NCI-H226 (cell line): ENCODE measurements around the gene C9orf85.
"Not testable (repeated sequence)": the region's sequence is repeated elsewhere in the genome, so short reads cannot be mapped to it uniquely, and the experiment has no call there.

Experiments
- DNase-seq: peaks from one replicate; pipeline ENCODE4 v3.0.0-alpha.2; 2015

Gene C9orf85, protein sequence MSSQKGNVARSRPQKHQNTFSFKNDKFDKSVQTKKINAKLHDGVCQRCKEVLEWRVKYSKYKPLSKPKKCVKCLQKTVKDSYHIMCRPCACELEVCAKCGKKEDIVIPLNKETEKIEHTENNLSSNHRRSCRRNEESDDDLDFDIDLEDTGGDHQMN

DNA sequence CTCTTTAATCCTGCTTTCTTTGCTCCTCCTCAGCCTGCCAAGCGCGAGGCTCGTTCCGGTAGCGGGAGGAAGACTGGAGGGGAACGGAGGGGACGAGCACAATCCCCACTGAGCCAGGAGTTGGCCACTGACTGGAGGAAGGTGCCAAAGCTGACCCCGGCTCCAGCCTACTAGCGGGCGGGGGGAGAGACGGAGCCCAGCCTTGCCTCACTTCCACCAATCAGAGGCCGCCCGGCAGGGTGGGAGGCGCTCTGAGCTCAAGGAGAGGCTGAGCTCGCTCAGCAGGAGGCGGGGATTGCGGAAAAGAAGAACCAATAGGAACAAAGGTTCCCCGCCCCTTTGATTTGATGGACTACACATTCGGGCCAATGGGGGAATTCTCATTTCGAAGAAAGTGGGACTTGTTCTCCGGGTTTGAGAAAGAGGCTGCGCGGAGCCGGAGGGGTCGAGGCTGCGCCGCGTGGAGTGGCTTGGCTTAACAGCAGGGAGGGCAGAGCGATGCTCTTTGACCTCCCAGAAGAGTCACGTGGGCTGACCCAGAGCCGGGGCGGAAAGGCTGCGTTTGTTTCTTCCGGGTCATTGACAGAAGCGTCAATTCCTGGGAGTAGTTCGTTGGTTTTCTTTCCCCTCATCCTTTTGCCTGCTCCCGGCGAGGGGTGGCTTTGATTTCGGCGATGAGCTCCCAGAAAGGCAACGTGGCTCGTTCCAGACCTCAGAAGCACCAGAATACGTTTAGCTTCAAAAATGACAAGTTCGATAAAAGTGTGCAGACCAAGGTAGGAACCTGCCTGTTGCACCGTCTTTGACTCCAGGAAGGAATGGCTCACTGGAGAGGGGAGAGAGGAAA lies at the start of gene C9orf85, which contains the start of gene ABHD17B:
C9orf85 (plus strand) TSS at position 579 of the 847 bp plus-strand sequence; CDS start at position 675, 96 bp downstream.
ABHD17B (minus strand) TSS at position 133 of the 847 bp plus-strand sequence. CDS start 36,113 bp downstream, outside the sequence.
- peak; percentile 99 for DNase-seq

- peak; percentile 43 for DNase-seq
Measured at GRCh38 chr9:71863631-71864030, 47.8 kb upstream of the C9orf85 start.

DNA sequence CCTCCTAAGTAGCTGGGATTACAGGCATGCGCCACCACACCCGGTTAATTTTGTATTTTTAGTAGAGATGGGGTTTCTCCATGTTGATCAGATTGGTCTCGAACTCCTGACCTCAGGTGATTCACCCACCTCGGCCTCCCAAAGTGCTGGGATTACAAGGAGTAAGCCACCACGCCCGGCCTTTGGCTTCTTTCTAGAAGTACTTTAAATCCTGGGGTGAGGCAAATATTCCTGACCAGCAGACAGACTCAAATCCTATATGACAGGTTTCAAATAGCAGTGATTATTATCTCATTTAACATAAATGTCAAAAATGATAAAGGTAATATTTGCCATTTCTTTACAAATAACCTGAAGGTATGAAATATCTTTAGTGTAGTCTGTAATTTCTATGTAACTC lies 36.1 kb upstream of the C9orf85 start:
- no peak for DNase-seq

GRCh38 chr9:71876106-71876505 lies 35.3 kb upstream of the C9orf85 start:
- DNase-seq: no peak

- no peak for DNase-seq
Measured at GRCh38 chr9:71876829-71877228, 34.6 kb upstream of the C9orf85 start.

GRCh38 chr9:71878327-71879274 lies 32.8 kb upstream of the C9orf85 start:
- no peak for DNase-seq

- no peak for DNase-seq
Measured at GRCh38 chr9:71879644-71880174, 31.7 kb upstream of the C9orf85 start.

GRCh38 chr9:71884005-71884404 lies 27.4 kb upstream of the C9orf85 start:
- no peak for DNase-seq

GRCh38 chr9:71885467-71885866 lies 26.0 kb upstream of the C9orf85 start:
- DNase-seq: no peak

DNA sequence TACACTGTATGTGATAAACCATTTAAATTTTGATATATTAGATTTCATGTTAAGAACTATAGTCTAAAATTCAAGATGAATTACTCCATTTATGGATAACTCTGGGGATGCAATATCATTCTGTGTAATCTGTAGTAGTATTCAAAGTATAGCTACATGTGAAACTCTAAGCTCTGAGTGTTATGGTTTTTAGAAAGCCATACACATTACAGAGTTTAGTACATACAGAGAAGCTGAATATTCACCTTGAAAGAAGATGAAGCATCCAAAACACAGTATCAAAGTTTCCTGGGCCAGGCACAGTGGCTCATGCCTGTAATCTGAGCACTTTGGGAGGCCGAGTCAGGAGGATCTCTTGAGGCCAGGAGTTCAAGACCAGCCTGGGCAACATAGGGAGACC lies 25.4 kb upstream of the C9orf85 start:
- no peak for DNase-seq

DNA sequence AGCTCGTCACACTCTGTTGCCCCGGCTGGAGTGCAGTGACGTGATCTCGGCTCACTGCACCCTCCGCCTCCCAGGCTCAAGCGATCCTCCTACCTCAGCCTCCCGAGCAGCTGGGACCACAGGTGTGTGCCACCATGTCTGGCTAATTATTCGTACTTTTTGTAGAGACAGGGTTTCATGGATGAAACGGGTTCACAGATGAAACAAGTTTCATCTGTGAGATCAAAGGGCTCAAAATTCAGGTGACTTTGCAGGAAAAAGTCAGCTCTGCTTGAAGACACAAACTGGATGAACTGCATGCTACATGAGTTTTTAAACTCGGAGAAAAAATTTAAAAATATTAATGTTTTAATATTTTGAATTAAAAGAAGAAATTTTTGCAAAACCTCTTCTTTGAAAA lies 24.9 kb upstream of the C9orf85 start:
- DNase-seq: no peak

DNA sequence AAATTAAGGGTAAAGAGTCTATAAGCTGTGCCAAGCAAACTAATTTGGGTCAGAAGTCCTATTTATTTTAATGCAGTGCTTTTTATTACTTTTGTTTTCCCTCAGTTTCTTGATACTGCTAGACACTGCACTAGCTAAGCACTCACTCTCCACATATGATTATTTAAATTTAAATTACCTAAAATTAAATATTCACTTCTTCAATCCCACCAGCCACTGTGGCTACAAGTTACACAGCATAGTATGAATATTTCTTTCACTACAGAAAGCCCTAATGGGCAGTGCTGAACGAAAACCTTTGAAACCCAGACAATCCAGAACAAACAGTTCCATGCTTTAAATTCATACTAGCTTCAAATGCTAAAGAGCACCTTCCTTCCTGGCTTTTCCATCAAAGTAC lies 24.1 kb upstream of the C9orf85 start:
- DNase-seq: no peak

- DNase-seq: no peak
Measured at GRCh38 chr9:71890042-71890679, 21.3 kb upstream of the C9orf85 start.

GRCh38 chr9:71891557-71892189 lies 19.8 kb upstream of the C9orf85 start:
- no peak for DNase-seq

- DNase-seq: peak; percentile 12
Measured at GRCh38 chr9:71895117-71895516, 16.3 kb upstream of the C9orf85 start.

GRCh38 chr9:71895955-71896354 lies 15.5 kb upstream of the C9orf85 start:
- peak; percentile 3 for DNase-seq

- no peak for DNase-seq
Measured at GRCh38 chr9:71896761-71897160, 14.7 kb upstream of the C9orf85 start.

- DNase-seq: no peak
Measured at GRCh38 chr9:71897577-71897976, 13.9 kb upstream of the C9orf85 start.

- DNase-seq: not testable (repeated sequence)
Measured at GRCh38 chr9:71898756-71899155, 12.7 kb upstream of the C9orf85 start.

- no peak for DNase-seq
Measured at GRCh38 chr9:71901695-71902597, 9.5 kb upstream of the C9orf85 start.

- DNase-seq: no peak
Measured at GRCh38 chr9:71904076-71904475, 7.4 kb upstream of the C9orf85 start.
